SK-N-MC (cell line): ENCODE measurements around the gene MSH5.

ENCODE experiments used
- EZH2 ChIP-seq: fragments of 200-600 bp; sonication (generic); IDR thresholded peaks from one replicate; pipeline ENCODE4 v1.6.1; 2017; ENCODE audit warnings: antibody characterized with exemption
- POLR2AphosphoS5 ChIP-seq: IDR thresholded peaks from 2 replicates; pipeline ENCODE4 v1.6.1; 2012; ENCODE audit warnings: mild to moderate bottlenecking, low read depth, low read length, borderline replicate concordance

DNA sequence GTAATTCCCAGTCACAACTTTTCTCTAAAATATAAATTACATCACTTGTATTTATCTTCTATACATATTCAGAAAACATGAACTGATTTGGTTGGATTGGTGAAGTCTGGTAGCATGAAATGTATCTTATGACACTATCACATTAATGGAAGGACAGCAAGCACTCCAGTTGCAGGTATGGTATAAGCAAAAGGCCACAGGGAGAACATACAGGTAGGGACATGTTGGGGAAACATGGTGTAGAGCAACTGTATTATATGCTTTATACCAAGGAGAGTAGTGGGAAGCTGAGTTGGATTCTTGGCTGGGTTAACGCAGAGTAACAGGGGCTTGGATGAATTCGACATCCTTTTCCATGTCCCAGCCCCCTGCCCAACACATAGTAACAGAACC lies 57.2 kb downstream of the MSH5 start:
- TF ChIP-seq EZH2 = no peak
- no peak for TF ChIP-seq POLR2AphosphoS5
